Nephron (organoid): ENCODE results near the gene ELP2.
"Not testable (repeated sequence)": the region's sequence is repeated elsewhere in the genome, so short reads cannot be mapped to it uniquely, and the experiment has no call there.

Experiments
- H3K27ac Mint-ChIP-seq, 3 experiments: 2 replicates each; pipeline ENCODE4 v1.8.0; 2020; ENCODE audit warnings: mixed read lengths in 3 of 3, mild to moderate bottlenecking in 2 of 3, moderate library complexity in 1 of 3
- H3K27me3 Mint-ChIP-seq: 2 replicates; pipeline ENCODE4 v1.8.0; 2021; ENCODE audit warnings: low read depth, mild to moderate bottlenecking, moderate library complexity, mixed read lengths
- H3K36me3 Mint-ChIP-seq: 2 replicates; pipeline ENCODE4 v1.8.0; 2020; ENCODE audit warnings: low read depth, mixed read lengths
- H3K4me1 Mint-ChIP-seq: 2 replicates; pipeline ENCODE4 v1.8.0; 2020; ENCODE audit warnings: mixed read lengths
- H3K4me3 Mint-ChIP-seq, 3 experiments: 2 replicates each; pipeline ENCODE4 v1.8.0; 2020; ENCODE audit warnings: mild to moderate bottlenecking in 3 of 3, mixed read lengths in 3 of 3, moderate library complexity in 2 of 3
- H3K9me3 Mint-ChIP-seq: 2 replicates; pipeline ENCODE4 v1.8.0; 2020; ENCODE audit warnings: mixed read lengths
- TF ChIP-seq, protein P1 (sequence below), 3 experiments: fragments of 200-600 bp; sonication (generic); IDR thresholded peaks; one replicate each; pipeline ENCODE4 v1.5.0; 2021; ENCODE audit warnings: antibody characterized with exemption in 3 of 3; ENCODE audit not compliant: unreplicated experiment in 3 of 3

Gene ELP2, protein sequence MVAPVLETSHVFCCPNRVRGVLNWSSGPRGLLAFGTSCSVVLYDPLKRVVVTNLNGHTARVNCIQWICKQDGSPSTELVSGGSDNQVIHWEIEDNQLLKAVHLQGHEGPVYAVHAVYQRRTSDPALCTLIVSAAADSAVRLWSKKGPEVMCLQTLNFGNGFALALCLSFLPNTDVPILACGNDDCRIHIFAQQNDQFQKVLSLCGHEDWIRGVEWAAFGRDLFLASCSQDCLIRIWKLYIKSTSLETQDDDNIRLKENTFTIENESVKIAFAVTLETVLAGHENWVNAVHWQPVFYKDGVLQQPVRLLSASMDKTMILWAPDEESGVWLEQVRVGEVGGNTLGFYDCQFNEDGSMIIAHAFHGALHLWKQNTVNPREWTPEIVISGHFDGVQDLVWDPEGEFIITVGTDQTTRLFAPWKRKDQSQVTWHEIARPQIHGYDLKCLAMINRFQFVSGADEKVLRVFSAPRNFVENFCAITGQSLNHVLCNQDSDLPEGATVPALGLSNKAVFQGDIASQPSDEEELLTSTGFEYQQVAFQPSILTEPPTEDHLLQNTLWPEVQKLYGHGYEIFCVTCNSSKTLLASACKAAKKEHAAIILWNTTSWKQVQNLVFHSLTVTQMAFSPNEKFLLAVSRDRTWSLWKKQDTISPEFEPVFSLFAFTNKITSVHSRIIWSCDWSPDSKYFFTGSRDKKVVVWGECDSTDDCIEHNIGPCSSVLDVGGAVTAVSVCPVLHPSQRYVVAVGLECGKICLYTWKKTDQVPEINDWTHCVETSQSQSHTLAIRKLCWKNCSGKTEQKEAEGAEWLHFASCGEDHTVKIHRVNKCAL

DNA sequence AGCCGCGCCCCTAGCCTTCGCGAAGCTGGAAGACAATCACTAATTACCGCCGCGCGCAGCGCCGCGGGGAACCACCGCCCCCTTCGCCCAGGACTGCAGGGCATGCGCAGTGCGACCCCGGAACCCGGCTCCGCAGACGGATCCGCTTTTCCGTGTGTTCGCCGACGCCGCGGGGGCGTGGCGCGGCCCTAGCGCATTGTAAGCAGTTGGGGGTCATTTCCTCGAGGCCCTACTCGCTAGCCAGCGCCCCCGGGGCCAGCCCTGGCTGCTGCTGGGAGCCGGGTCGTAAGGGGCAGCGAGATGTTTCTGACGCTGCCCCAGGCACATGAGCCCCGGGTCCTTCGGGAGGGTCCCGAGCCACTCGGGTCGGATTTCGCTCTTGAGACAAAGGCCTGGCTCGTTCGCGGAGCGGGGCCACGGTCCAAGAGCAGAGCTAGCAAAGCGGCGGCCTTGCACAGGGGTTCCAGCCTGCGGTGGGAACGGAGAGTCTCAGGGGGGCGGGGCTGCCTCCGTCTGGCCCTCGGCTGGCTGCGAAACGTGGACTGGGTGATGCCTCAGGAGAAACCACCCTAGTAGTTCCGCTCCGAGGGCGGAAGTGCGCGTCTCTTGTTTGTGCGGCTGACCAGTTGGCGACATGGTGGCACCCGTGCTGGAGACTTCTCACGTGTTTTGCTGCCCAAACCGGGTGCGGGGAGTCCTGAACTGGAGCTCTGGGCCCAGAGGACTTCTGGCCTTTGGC lies at the start of gene ELP2, which contains the start of gene SLC39A6:
Gene ELP2, plus strand, starts transcription at position 600 of the 739 bp plus-strand sequence. Its CDS starts 35 bp downstream, at position 635.
Gene SLC39A6, minus strand, starts transcription at position 41 of the 739 bp plus-strand sequence. CDS start 2,333 bp downstream, outside the sequence.
- Mint-ChIP-seq H3K27me3 (no peaks in the 10 kb centered on the region), H3K4me3 (peak within 1 kb of the TSS; percentile 90 to 96 (median 92)), H3K4me1 (peaks cover 34% of the 10 kb centered on the region), H3K27ac (peak within 1 kb of the TSS; percentile 98 to 99 (median 98)), H3K36me3 (peaks cover 36% of the 10 kb centered on the region), H3K9me3 (no peaks in the 10 kb centered on the region)
- TF ChIP-seq, protein P1, sequence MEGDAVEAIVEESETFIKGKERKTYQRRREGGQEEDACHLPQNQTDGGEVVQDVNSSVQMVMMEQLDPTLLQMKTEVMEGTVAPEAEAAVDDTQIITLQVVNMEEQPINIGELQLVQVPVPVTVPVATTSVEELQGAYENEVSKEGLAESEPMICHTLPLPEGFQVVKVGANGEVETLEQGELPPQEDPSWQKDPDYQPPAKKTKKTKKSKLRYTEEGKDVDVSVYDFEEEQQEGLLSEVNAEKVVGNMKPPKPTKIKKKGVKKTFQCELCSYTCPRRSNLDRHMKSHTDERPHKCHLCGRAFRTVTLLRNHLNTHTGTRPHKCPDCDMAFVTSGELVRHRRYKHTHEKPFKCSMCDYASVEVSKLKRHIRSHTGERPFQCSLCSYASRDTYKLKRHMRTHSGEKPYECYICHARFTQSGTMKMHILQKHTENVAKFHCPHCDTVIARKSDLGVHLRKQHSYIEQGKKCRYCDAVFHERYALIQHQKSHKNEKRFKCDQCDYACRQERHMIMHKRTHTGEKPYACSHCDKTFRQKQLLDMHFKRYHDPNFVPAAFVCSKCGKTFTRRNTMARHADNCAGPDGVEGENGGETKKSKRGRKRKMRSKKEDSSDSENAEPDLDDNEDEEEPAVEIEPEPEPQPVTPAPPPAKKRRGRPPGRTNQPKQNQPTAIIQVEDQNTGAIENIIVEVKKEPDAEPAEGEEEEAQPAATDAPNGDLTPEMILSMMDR (IDR thresholded peaks at IDR 0.05; ENCODE audit: unreplicated experiment in 3 of 3): no peak

DNA sequence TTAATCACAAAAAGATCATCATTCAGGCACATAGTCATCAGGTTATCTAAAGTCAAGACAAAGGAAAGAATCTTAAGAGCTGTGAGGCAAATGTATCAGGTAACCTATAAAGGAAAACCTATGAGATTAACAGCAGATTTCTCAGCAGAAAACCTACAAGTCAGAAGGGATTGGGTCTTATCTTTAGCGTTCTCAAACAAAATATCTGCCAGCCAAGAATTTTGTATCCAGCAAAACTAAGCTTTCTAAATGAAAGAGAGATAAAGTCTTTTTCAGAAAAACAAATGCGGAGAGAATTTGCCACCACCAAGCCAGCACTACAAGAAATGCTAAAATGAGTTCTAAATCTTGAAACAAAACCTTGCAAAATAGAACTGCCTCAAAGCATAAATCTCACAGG lies 48.6 kb upstream of the ELP2 start:
- H3K4me3 Mint-ChIP-seq, H3K27me3 Mint-ChIP-seq, H3K36me3 Mint-ChIP-seq, H3K27ac Mint-ChIP-seq, H3K4me1 Mint-ChIP-seq: not testable (repeated sequence)
- H3K9me3 Mint-ChIP-seq: peaks cover 25% of the 10 kb centered on the region

DNA sequence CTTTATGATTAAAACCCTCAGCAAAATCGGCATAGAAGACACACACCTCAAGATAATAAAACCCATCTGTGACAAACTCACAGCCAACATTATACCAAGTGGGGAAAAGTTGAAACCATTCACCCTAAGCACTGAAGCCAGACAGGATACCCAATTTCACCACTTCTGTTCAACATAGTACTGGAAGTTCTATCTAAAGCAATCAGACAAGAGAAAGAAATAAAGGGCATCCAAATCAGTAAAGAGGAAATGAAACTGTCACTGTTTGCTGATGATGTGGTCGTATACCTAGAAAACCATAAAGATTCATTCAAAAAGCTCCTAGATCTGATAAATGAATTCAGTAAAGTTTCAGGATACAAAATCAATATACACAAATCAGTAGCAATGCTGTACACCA lies 46.0 kb upstream of the ELP2 start:
- Mint-ChIP-seq H3K36me3 (no peaks in the 10 kb centered on the region), H3K4me1 (no peaks in the 10 kb centered on the region), H3K27ac (no peak overlapping the region), H3K27me3 (peaks cover 3% of the 10 kb centered on the region), H3K9me3 (peaks cover 23% of the 10 kb centered on the region), H3K4me3 (no peak overlapping the region)
- TF ChIP-seq, protein P1 (IDR thresholded peaks at IDR 0.05; ENCODE audit: unreplicated experiment in 3 of 3): no peak

DNA sequence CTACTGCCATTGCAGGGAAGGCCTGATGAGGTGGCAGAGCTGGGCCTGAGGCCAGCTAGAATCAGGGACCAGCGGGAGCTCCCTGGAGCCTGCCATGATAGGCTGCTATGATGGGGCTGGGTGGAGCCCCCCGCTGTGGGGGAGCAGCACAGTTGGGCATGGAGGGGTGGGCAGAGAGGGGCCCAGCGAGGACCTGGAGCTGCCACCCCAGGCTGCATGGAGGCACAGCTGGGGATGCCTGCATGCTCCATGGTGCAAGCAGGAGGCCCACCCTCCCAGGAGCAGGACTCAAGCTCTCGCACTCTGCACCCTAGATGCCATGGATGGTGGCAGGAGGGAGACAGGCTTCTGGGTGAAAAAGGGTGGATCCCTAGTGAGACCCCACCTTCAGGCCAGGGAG lies 44.5 kb upstream of the ELP2 start:
- TF ChIP-seq, protein P1 (IDR thresholded peaks at IDR 0.05; ENCODE audit: unreplicated experiment in 3 of 3): no peak

DNA sequence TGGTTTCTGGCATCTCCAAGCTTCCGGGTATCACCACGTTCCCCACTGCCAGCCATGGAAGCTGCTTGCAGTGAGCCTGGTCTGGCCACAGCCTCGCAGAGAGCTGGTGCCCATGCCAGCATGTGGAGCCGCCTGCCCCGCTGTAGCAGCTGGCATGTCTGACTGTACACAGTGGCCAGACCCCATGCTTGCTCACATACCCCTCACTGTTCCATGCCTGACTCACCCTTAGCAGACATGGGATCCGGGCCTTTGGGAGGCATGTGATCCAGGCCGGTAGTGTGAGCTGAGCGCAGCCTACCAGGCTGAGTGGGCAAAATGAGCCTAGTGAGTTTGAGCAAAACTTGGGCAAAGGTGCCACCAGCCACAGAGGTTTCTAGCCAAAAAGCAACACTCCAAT lies 43.5 kb upstream of the ELP2 start:
- TF ChIP-seq, protein P1 (IDR thresholded peaks at IDR 0.05; ENCODE audit: unreplicated experiment in 3 of 3): no peak
- Mint-ChIP-seq H3K27ac (no peak overlapping the region), H3K4me3 (no peak overlapping the region), H3K9me3 (peaks cover 9% of the 10 kb centered on the region), H3K36me3 (no peaks in the 10 kb centered on the region), H3K4me1 (no peaks in the 10 kb centered on the region), H3K27me3 (no peaks in the 10 kb centered on the region)

More for the DNA sequence above, 44.5 kb upstream of the ELP2 start:
- no peak overlapping the region for H3K27ac Mint-ChIP-seq
- H3K4me1 Mint-ChIP-seq: no peaks in the 10 kb centered on the region
- no peaks in the 10 kb centered on the region for H3K36me3 Mint-ChIP-seq
- peaks cover 14% of the 10 kb centered on the region for H3K9me3 Mint-ChIP-seq
- H3K27me3 Mint-ChIP-seq: no peaks in the 10 kb centered on the region
- no peak overlapping the region for H3K4me3 Mint-ChIP-seq

DNA sequence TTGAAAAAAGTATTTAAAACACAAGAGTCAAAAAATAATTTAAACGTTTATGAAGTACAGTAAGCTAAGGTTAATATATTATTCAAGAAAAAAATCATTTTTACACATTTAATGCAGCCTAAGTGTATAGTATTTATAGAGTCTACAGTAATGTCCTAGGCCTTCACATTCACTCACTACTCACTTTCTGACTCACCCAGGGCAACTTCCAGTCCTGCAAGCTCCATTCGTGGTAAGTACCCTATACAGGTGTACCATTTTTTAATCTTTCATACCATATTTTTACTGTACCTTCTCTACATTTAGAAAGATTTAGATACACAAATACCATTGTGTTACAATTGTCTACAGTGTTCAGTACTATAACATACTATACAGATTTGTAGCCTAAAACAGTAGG lies 41.4 kb upstream of the ELP2 start:
- no peaks in the 10 kb centered on the region for H3K36me3 Mint-ChIP-seq
- no peak overlapping the region for H3K4me3 Mint-ChIP-seq
- TF ChIP-seq, protein P1 (IDR thresholded peaks at IDR 0.05; ENCODE audit: unreplicated experiment in 3 of 3): no peak
- H3K27me3 Mint-ChIP-seq: no peaks in the 10 kb centered on the region
- H3K27ac Mint-ChIP-seq: no peak overlapping the region
- H3K9me3 Mint-ChIP-seq: peaks cover 2% of the 10 kb centered on the region
- H3K4me1 Mint-ChIP-seq: no peaks in the 10 kb centered on the region
